Measurements from ENCODE around the gene SYNPO2. TPM values are rescaled to one million over a fixed set of nuclear protein-coding genes. Genes with fewer than 3 reads are reported as not detected.

The SYNPO2 gene
- total RNA-seq, 1 donor from 2014 or later: 109 TPM

GRCh38 chr4:118923891-118924290 lies 35.2 kb downstream of the SYNPO2 start:
- Histone ChIP-seq H3K27ac (no peak overlapping the region), H3K4me3 (no peak overlapping the region), H3K9me3 (no peaks in the 10 kb centered on the region), H3K4me1 (peaks cover 36% of the 10 kb centered on the region), H3K27me3 (no peaks in the 10 kb centered on the region), H3K36me3 (no peaks in the 10 kb centered on the region)
- DNase-seq (ENCODE audit: extremely low spot score in 2 of 2): no peak
- intact Hi-C loops (cut with DNase I): no loop called here
- TF ChIP-seq CTCF (IDR thresholded peaks at IDR 0.05): no peak
- no peak for TF ChIP-seq POLR2AphosphoS5 (IDR thresholded peaks at IDR 0.05; ENCODE audit: insufficient read depth in 1 of 2, low read depth in 1 of 2)
- TF ChIP-seq POLR2A (IDR thresholded peaks at IDR 0.05): no peak

GRCh38 chr4:118927974-118928373 lies 39.3 kb downstream of the SYNPO2 start:
- no peak for TF ChIP-seq POLR2AphosphoS5 (IDR thresholded peaks at IDR 0.05; ENCODE audit: insufficient read depth in 1 of 2, low read depth in 1 of 2)
- no peak for TF ChIP-seq CTCF (IDR thresholded peaks at IDR 0.05)
- TF ChIP-seq POLR2A (IDR thresholded peaks at IDR 0.05): no peak
- Histone ChIP-seq H3K4me3 (no peak overlapping the region), H3K36me3 (no peaks in the 10 kb centered on the region), H3K4me1 (peaks cover 5% of the 10 kb centered on the region), H3K27ac (no peak overlapping the region), H3K9me3 (no peaks in the 10 kb centered on the region), H3K27me3 (no peaks in the 10 kb centered on the region)
- intact Hi-C loops (cut with DNase I): no loop called here
- DNase-seq (ENCODE audit: extremely low spot score in 2 of 2): no peak

GRCh38 chr4:118930255-118930654 lies 41.6 kb downstream of the SYNPO2 start:
- Histone ChIP-seq H3K4me1 (peaks cover 5% of the 10 kb centered on the region), H3K27me3 (no peaks in the 10 kb centered on the region), H3K27ac (no peak overlapping the region), H3K9me3 (no peaks in the 10 kb centered on the region), H3K36me3 (no peaks in the 10 kb centered on the region), H3K4me3 (no peak overlapping the region)
- intact Hi-C loops (cut with DNase I): no loop called here
- TF ChIP-seq CTCF (IDR thresholded peaks at IDR 0.05) (no peak), POLR2AphosphoS5 (IDR thresholded peaks at IDR 0.05; ENCODE audit: insufficient read depth in 1 of 2, low read depth in 1 of 2) (no peak), POLR2A (IDR thresholded peaks at IDR 0.05) (no peak)
- DNase-seq (ENCODE audit: extremely low spot score in 2 of 2): no peak

- Histone ChIP-seq H3K4me3 (no peak overlapping the region), H3K27me3 (no peaks in the 10 kb centered on the region), H3K9me3 (no peaks in the 10 kb centered on the region), H3K36me3 (no peaks in the 10 kb centered on the region), H3K27ac (no peak overlapping the region), H3K4me1 (peaks cover 5% of the 10 kb centered on the region)
- intact Hi-C loops (cut with DNase I): no loop called here
- no peak for DNase-seq (ENCODE audit: extremely low spot score in 2 of 2)
- TF ChIP-seq CTCF (IDR thresholded peaks at IDR 0.05) (no peak), POLR2A (IDR thresholded peaks at IDR 0.05) (no peak), POLR2AphosphoS5 (IDR thresholded peaks at IDR 0.05; ENCODE audit: insufficient read depth in 1 of 2, low read depth in 1 of 2) (no peak)
Measured at GRCh38 chr4:118931786-118932185, 43.1 kb downstream of the SYNPO2 start.

- no peaks in the 10 kb centered on the region for H3K27me3 ChIP-seq
- DNase-seq (ENCODE audit: extremely low spot score in 2 of 2): no peak
- H3K4me1 ChIP-seq: peaks cover 4% of the 10 kb centered on the region
- no peak overlapping the region for H3K27ac ChIP-seq
- intact Hi-C loops (cut with DNase I): no loop called here
- no peaks in the 10 kb centered on the region for H3K36me3 ChIP-seq
- no peak overlapping the region for H3K4me3 ChIP-seq
- H3K9me3 ChIP-seq: no peaks in the 10 kb centered on the region
- no peak for TF ChIP-seq POLR2A (IDR thresholded peaks at IDR 0.05)
- no peak for TF ChIP-seq POLR2AphosphoS5 (IDR thresholded peaks at IDR 0.05; ENCODE audit: insufficient read depth in 1 of 2, low read depth in 1 of 2)
- TF ChIP-seq CTCF (IDR thresholded peaks at IDR 0.05): no peak
Measured at GRCh38 chr4:118935819-118936218, 47.2 kb downstream of the SYNPO2 start.

All from vagina (tissue), 2 donors.